H1 (cell line): ENCODE data around the gene P4HA3. TPM values are rescaled to one million over a fixed set of nuclear protein-coding genes. Genes with fewer than 3 reads are reported as not detected.

ENCODE experiments used
- polyA plus RNA-seq, 7 experiments: library from polyadenylated mRNA; depleted of rRNA in 3 of 7; stranded (reverse) in 5 of 7; unstranded in 2 of 7; fragments of >200 nt in 5 of 7; fragments of 200-250 nt in 2 of 7; gene quantifications; 1 replicate in 5 of 7; 2 replicates in 1 of 7; 4 replicates in 1 of 7; pipeline versions ENCODE4 v1.2.1 to v1.2.3, GENCODE V29; 2011 to 2013; ENCODE audit warnings: missing spikeins in 2 of 7, mixed read lengths in 2 of 7
- total RNA-seq: library from RNA; stranded (reverse); fragmentation: NEBNext Ultra II Directional; extraction: Animal tissue kit (Norgen Biotek cat#: 25700); gene quantifications from 2 replicates; pipeline ENCODE4 v1.2.1, GENCODE V29; 2021
- TF ChIP-seq, protein P1 (sequence below), 3 experiments: IDR thresholded peaks; 1 replicate in 2 of 3; 2 replicates in 1 of 3; pipeline versions ENCODE4 v1.5.1 to v1.6.1; 2011; ENCODE audit warnings: low read length in 3 of 3, mild to moderate bottlenecking in 3 of 3, inconsistent platforms in 2 of 3, low read depth in 1 of 3, moderate library complexity in 1 of 3; ENCODE audit not compliant: insufficient read depth in 1 of 3; ENCODE audit errors: control extremely low read depth in 1 of 3
- TF ChIP-seq, protein P2 (sequence below): IDR thresholded peaks from 2 replicates; pipeline ENCODE4 v1.6.1; 2011; ENCODE audit warnings: low read depth, mild to moderate bottlenecking, low read length; ENCODE audit not compliant: insufficient read depth

The P4HA3 gene
- total and polyA plus RNA-seq, 2 of the 8 experiments (the other 6 are each of a cell fraction or from before 2014, with no cell fraction given) = 0.06 TPM; not detected in 1

DNA sequence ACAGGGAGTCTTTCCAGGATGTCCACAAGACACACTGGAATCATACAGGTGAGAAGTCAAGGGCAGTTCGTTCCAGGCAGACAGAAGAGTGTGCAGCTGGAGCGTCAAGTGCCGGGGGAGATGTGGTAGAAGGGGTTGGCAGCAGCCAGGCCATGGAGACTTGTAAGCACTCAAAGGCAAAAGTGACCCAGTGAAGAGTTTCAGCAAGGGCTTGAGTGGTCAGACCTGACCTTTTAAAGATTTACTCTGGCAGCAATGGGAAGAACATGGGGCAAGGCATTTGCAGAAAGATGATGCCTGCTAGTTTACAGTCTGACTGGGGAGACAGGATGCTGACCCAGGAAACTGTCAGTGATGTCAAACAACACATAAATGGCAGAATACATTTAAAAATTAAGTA, 29.0 kb downstream of the P4HA3 start (continued):
- TF ChIP-seq, protein P1, sequence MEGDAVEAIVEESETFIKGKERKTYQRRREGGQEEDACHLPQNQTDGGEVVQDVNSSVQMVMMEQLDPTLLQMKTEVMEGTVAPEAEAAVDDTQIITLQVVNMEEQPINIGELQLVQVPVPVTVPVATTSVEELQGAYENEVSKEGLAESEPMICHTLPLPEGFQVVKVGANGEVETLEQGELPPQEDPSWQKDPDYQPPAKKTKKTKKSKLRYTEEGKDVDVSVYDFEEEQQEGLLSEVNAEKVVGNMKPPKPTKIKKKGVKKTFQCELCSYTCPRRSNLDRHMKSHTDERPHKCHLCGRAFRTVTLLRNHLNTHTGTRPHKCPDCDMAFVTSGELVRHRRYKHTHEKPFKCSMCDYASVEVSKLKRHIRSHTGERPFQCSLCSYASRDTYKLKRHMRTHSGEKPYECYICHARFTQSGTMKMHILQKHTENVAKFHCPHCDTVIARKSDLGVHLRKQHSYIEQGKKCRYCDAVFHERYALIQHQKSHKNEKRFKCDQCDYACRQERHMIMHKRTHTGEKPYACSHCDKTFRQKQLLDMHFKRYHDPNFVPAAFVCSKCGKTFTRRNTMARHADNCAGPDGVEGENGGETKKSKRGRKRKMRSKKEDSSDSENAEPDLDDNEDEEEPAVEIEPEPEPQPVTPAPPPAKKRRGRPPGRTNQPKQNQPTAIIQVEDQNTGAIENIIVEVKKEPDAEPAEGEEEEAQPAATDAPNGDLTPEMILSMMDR (IDR thresholded peaks at IDR 0.05; ENCODE audit: control extremely low read depth in 1 of 3, insufficient read depth in 1 of 3, low read depth in 1 of 3, low read length in 3 of 3) = no peak
- TF ChIP-seq, protein P2, sequence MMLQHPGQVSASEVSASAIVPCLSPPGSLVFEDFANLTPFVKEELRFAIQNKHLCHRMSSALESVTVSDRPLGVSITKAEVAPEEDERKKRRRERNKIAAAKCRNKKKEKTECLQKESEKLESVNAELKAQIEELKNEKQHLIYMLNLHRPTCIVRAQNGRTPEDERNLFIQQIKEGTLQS = no peak
- TF ChIP-seq, all 59 proteins: peak for 0
